B cell (primary cell): ENCODE measurements around the gene SDK1. TPM values are rescaled to one million over a fixed set of nuclear protein-coding genes. Genes with fewer than 3 reads are reported as not detected.

Experiments used
- ATAC-seq: fragments of 200-7000 bp; cut with Tn5 transposase; one replicate; pipeline ENCODE4 v1.10.0; 2021; ENCODE audit warnings: low read depth, mild to moderate bottlenecking, moderate number of reproducible peaks, moderate library complexity
- CTCF ChIA-PET: fragments of 350-600 bp; sonication (Branson Sonifier 250); formaldehyde crosslinking; loops from one replicate; lab custom pipeline; 2021; ENCODE audit warnings: antibody characterized with exemption, inconsistent platforms; lab: Charles Lee
- POLR2A ChIA-PET: fragments of 350-600 bp; sonication (Branson Sonifier 250); formaldehyde crosslinking; loops from one replicate; lab custom pipeline; 2021; ENCODE audit warnings: antibody characterized with exemption; lab: Charles Lee
- DNase-seq: peaks from one replicate; pipeline ENCODE4 v3.0.0; 2013
- H2AFZ ChIP-seq: 2 replicates; pipeline ENCODE4 v1.6.1; 2012; ENCODE audit warnings: mild to moderate bottlenecking, low read depth, low read length; ENCODE audit not compliant: insufficient read depth, poor library complexity, severe bottlenecking
- H3K27ac ChIP-seq, 2 donors: 1 replicate in 1 of 2; 2 replicates in 1 of 2; pipeline ENCODE4 v1.5.1; 2012 to 2013; ENCODE audit warnings: low read length in 2 of 2, mild to moderate bottlenecking in 2 of 2, moderate library complexity in 1 of 2
- H3K27me3 ChIP-seq, 4 experiments: fragments of 200-600 bp in 1 of 4; sonication (generic) in 1 of 4; replicated peaks in 1 of 4; 1 replicate in 2 of 4; 2 replicates in 2 of 4; pipeline versions ENCODE4 v1.6.1 to v1.7.0; 2013 to 2016; ENCODE audit warnings: low read length in 3 of 4, mild to moderate bottlenecking in 2 of 4, mixed read lengths in 1 of 4, moderate library complexity in 1 of 4; ENCODE audit not compliant: insufficient read depth in 4 of 4, control insufficient read depth in 3 of 4; ENCODE audit errors: control extremely low read depth in 1 of 4
- H3K36me3 ChIP-seq, 2 experiments: replicated peaks in 1 of 2; 1 replicate in 1 of 2; 2 replicates in 1 of 2; pipeline versions ENCODE4 v1.6.1 to v1.7.1; 2013; ENCODE audit warnings: low read length in 1 of 2; ENCODE audit not compliant: insufficient read depth in 2 of 2, control insufficient read depth in 1 of 2; ENCODE audit errors: control extremely low read depth in 1 of 2, extremely low read depth in 1 of 2
- H3K4me1 ChIP-seq, 2 donors: fragments of 200-600 bp in 1 of 2; sonication (generic) in 1 of 2; 1 replicate in 1 of 2; 2 replicates in 1 of 2; pipeline versions ENCODE4 v1.5.1 to v1.6.1; 2013 to 2017; ENCODE audit warnings: low read length in 2 of 2; ENCODE audit not compliant: control insufficient read depth in 2 of 2, insufficient read depth in 2 of 2
- H3K4me2 ChIP-seq: replicated peaks from 2 replicates; pipeline ENCODE3; 2012; ENCODE audit warnings: mild to moderate bottlenecking, low read depth, low read length; ENCODE audit not compliant: poor library complexity, severe bottlenecking
- H3K4me3 ChIP-seq, 5 experiments: fragments of 200-600 bp in 1 of 5; sonication (generic) in 1 of 5; 1 replicate in 3 of 5; 2 replicates in 2 of 5; pipeline versions ENCODE4 v1.5.1 to v1.7.0; 2011 to 2016; ENCODE audit warnings: low read length in 4 of 5, mild to moderate bottlenecking in 4 of 5, low read depth in 2 of 5, control low read depth in 1 of 5, moderate library complexity in 1 of 5; ENCODE audit not compliant: insufficient read depth in 1 of 5; ENCODE audit errors: control extremely low read depth in 1 of 5, extremely low read depth in 1 of 5
- H3K79me2 ChIP-seq: fragments of 200-600 bp; sonication (generic); one replicate; pipeline ENCODE4 v1.6.0; 2016; ENCODE audit warnings: low read length; ENCODE audit not compliant: control insufficient read depth, insufficient read depth
- H3K9ac ChIP-seq: fragments of 200-600 bp; sonication (generic); 2 replicates; pipeline ENCODE4 v1.6.1; 2017; ENCODE audit warnings: mild to moderate bottlenecking, low read length, moderate library complexity
- H3K9me3 ChIP-seq, 3 donors: one replicate each; pipeline versions ENCODE4 v1.6.1 to v1.7.1; 2013; ENCODE audit warnings: low read length in 2 of 3; ENCODE audit not compliant: control insufficient read depth in 2 of 3, insufficient read depth in 1 of 3; ENCODE audit errors: control extremely low read depth in 1 of 3
- H4K20me1 ChIP-seq: 2 replicates; pipeline ENCODE4 v1.6.0; 2012; ENCODE audit warnings: mild to moderate bottlenecking, low read length; ENCODE audit not compliant: insufficient read depth, control insufficient read depth, poor library complexity, severe bottlenecking
- H3K27ac Mint-ChIP-seq: one replicate; pipeline ENCODE4 v1.8.0; 2021; ENCODE audit warnings: mixed read lengths
- H3K27me3 Mint-ChIP-seq: one replicate; pipeline ENCODE4 v1.8.0; 2021; ENCODE audit warnings: mixed read lengths
- H3K4me1 Mint-ChIP-seq: one replicate; pipeline ENCODE4 v1.8.0; 2021; ENCODE audit warnings: mixed read lengths
- H3K4me3 Mint-ChIP-seq: one replicate; pipeline ENCODE4 v1.8.0; 2021; ENCODE audit warnings: mixed read lengths
- H3K9me3 Mint-ChIP-seq: one replicate; pipeline ENCODE4 v1.8.0; 2022; ENCODE audit warnings: mixed read lengths; ENCODE audit not compliant: insufficient read depth
- CTCF ChIP-seq: fragments of 200-600 bp; IDR thresholded peaks from one replicate; pipeline ENCODE4 v1.8.0; 2022; ENCODE audit warnings: antibody characterized with exemption, mild to moderate bottlenecking
- EZH2 ChIP-seq: IDR thresholded peaks from 2 replicates; pipeline ENCODE4 v1.6.1; 2012; ENCODE audit warnings: borderline replicate concordance, low read depth, mild to moderate bottlenecking, moderate library complexity, low read length; ENCODE audit not compliant: insufficient read depth, poor library complexity, severe bottlenecking
- WGBS: methylation state at CpG from one replicate; pipeline ENCODE4 v1.1.5; 2013; ENCODE audit warnings: missing lambda C conversion rate; ENCODE audit not compliant: insufficient coverage; 5-methylcytosine and 5-hydroxymethylcytosine counted together
- intact Hi-C: fragments of 100-400 bp; cut with micrococcal nuclease; formaldehyde crosslinking; loops from one replicate; pipeline ENCODE4 v1.10.0; 2022
- polyA plus RNA-seq: library from polyadenylated mRNA; depleted of rRNA; stranded (reverse); fragments of >200 nt; gene quantifications from 2 replicates; pipeline ENCODE4 v1.2.3, GENCODE V29; 2012
- total RNA-seq, 2 donors: library from RNA; stranded (reverse); fragments of 120-200 nt in 1 of 2; gene quantifications; 1 replicate in 1 of 2; 2 replicates in 1 of 2; pipeline versions ENCODE4 v1.2.3 to v1.2.4, GENCODE V29; 2013 to 2022

The SDK1 gene
- total and polyA plus RNA-seq, 2 donors (not counting 1 experiment from before 2014, with no cell fraction given) = 0.73 to 2.0 TPM

DNA sequence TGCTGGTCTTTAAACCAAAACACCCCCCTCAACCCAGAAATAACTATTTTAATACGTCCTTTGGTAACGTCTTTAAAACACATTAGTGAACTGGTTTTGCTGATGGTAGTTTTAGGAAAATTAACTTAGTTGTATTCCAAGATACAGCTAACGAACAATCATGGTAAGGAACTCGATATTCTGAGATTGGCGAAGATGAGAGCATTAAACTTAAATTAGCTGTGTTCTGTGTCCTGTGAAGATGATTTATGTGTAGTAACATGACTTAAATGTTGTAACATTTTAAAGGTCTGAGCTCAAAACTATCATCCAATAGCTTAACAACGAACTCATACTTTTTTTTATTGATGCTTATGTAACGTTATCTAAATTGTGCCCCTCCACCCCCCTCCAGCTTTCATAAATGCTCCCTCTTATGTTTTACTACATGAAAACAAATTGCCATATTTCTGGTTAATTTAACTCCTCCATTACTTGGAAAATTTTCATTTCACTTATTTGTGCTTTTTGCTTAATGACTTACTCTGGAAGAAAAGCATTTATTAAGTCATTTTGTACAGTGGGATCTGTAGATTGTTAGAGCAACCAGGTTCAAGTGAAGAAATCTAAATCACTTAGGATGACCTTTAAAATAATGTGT is 1.7 kb downstream of the SDK1 start:
- peak overlapping the region; percentile 69 for H2AFZ ChIP-seq
- POLR2A ChIA-PET = interaction anchor here (0.6 to 0.7 kb wide), 3 partner anchors 280 to 359 kb away, joined by 3 to 6 read pairs (median 5); no protein-coding TSS in a partner anchor
- no peak for DNase-seq
- TF ChIP-seq CTCF (no peak), EZH2 (no peak)
- no peaks in the 10 kb centered on the region for H3K79me2 ChIP-seq
- H3K27ac ChIP-seq = no peak overlapping the region
- peaks cover 16% of the 10 kb centered on the region in 2 donors for H3K4me1 ChIP-seq
- no peaks in the 10 kb centered on the region for H3K36me3 ChIP-seq
- H4K20me1 ChIP-seq = no peaks in the 10 kb centered on the region
- peak overlapping the region; percentile 88 for H3K4me3 Mint-ChIP-seq
- H3K27ac Mint-ChIP-seq = no peak overlapping the region
- peaks cover 55% of the 10 kb centered on the region for H3K27me3 Mint-ChIP-seq
- CTCF ChIA-PET = interaction anchor here (1.6 to 3.1 kb wide), 2 partner anchors 342 to 594 kb away, joined by 4 to 23 read pairs; no protein-coding TSS in a partner anchor
- H3K9me3 Mint-ChIP-seq = no peaks in the 10 kb centered on the region
- no peaks in the 10 kb centered on the region for H3K9me3 ChIP-seq
- peaks cover 0 to 35% (median 20%) of the 10 kb centered on the region in 4 experiments for H3K27me3 ChIP-seq
- H3K9ac ChIP-seq = peak overlapping the region; percentile 55
- H3K4me1 Mint-ChIP-seq = peaks cover 14% of the 10 kb centered on the region
- H3K4me2 ChIP-seq = peak overlapping the region; percentile 87
- ATAC-seq = no peak
- H3K4me3 ChIP-seq = no peak overlapping the region
- intact Hi-C loops = loop anchor here (5.0 to 10.0 kb wide), 4 partner anchors 260 to 1474 kb away; partner anchors contain the start of genes AP5Z1 and CARD11
- WGBS = 70% methylated on average over 2 of the region's 7 CpGs

DNA sequence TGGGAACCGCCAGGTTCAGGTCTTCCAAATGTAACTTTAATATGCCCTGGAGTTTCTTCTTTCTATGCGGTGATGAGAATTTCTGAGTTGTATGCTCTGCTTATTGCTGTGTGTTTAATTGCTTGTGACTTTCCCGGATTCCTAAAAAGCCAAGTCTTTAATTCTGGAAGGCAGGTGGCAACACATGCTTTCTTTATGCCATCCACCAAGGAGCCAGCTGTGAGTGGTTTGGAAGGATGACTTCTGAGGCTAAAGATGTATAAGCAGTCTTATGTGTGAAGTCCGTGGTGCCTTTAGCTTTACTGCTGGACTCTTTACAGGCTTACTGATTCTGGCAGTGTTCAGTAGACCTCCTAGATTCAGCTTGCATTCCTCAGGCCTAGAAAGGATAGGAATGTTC is 3.1 kb downstream of the SDK1 start:
- peaks cover 0 to 34% (median 21%) of the 10 kb centered on the region in 4 experiments for H3K27me3 ChIP-seq
- no peak overlapping the region for H3K9ac ChIP-seq
- no peaks in the 10 kb centered on the region for H3K9me3 ChIP-seq
- Mint-ChIP-seq H3K4me1 (peaks cover 12% of the 10 kb centered on the region), H3K9me3 (no peaks in the 10 kb centered on the region), H3K27ac (no peak overlapping the region), H3K4me3 (no peak overlapping the region), H3K27me3 (peaks cover 61% of the 10 kb centered on the region)
- intact Hi-C loops = loop anchor here (5.0 to 10.0 kb wide), 4 partner anchors 262 to 1473 kb away; partner anchors contain the start of genes AP5Z1 and CARD11
- no peak overlapping the region for H2AFZ ChIP-seq
- ATAC-seq (no peak), DNase-seq (no peak)
- 96% methylated on average over 4 of the region's 4 CpGs for WGBS
- POLR2A ChIA-PET = no interaction called here
- no peaks in the 10 kb centered on the region for H4K20me1 ChIP-seq
- H3K4me1 ChIP-seq = peaks cover 16% of the 10 kb centered on the region in 2 donors
- no peak for TF ChIP-seq EZH2
- TF ChIP-seq CTCF = no peak
- H3K79me2 ChIP-seq = no peaks in the 10 kb centered on the region
- no peak overlapping the region for H3K4me3 ChIP-seq
- no peak overlapping the region for H3K27ac ChIP-seq
- H3K4me2 ChIP-seq = no peak overlapping the region
- CTCF ChIA-PET = interaction anchor here (1.1 kb wide), 1 partner anchor 593 kb away, joined by 3 read pairs; no protein-coding TSS in a partner anchor
- H3K36me3 ChIP-seq = no peaks in the 10 kb centered on the region
